Dedifferentiated amniotic fluid mesenchymal stem cell (primary cell): Measurements from ENCODE around the gene TYSND1.
"Not testable (repeated sequence)": the region's sequence is repeated elsewhere in the genome, so short reads cannot be mapped to it uniquely, and the experiment has no call there.

Experiments
- DNase-seq: peaks from one replicate; pipeline ENCODE4 v3.0.0-alpha.2; 2016; ENCODE audit errors: extremely low spot score

The TYSND1 gene

GRCh38 chr10:70132098-70133029 is 14.1 kb downstream of the TYSND1 start, which contains the start of gene AIFM2:
Gene AIFM2, minus strand, starts transcription at chr10:70132825. Its CDS starts 8,741 bp downstream, at chr10:70124084.
- peak; percentile 26 for DNase-seq

- DNase-seq, result no peak
These were observed 15.0 kb downstream of the TYSND1 start for GRCh38 chr10:70131560-70131937.

GRCh38 chr10:70130878-70131559 is 15.5 kb downstream of the TYSND1 start:
- peak; percentile 34 for DNase-seq

GRCh38 chr10:70126700-70127395 is 19.7 kb downstream of the TYSND1 start:
- no peak for DNase-seq

- DNase-seq, result no peak
These were observed 20.5 kb downstream of the TYSND1 start for GRCh38 chr10:70125918-70126552.

- no peak for DNase-seq
These were observed 21.6 kb downstream of the TYSND1 start for GRCh38 chr10:70124918-70125317.

GRCh38 chr10:70124415-70124814 is 22.1 kb downstream of the TYSND1 start:
- no peak for DNase-seq

- DNase-seq, result no peak
These were observed 22.7 kb downstream of the TYSND1 start for GRCh38 chr10:70123817-70124216.

- DNase-seq, result not testable (repeated sequence)
These were observed 23.3 kb downstream of the TYSND1 start for GRCh38 chr10:70123166-70123565.

- no peak for DNase-seq
These were observed 23.8 kb downstream of the TYSND1 start for GRCh38 chr10:70122742-70123141.

GRCh38 chr10:70121281-70121949 is 25.1 kb downstream of the TYSND1 start:
- no peak for DNase-seq

- DNase-seq, result no peak
These were observed 26.1 kb downstream of the TYSND1 start for GRCh38 chr10:70120417-70120816.

- DNase-seq, result no peak
These were observed 26.9 kb downstream of the TYSND1 start for GRCh38 chr10:70119623-70120022.

- DNase-seq, result no peak
These were observed 27.3 kb downstream of the TYSND1 start for GRCh38 chr10:70119197-70119596.

GRCh38 chr10:70118196-70118595 is 28.3 kb downstream of the TYSND1 start:
- DNase-seq, result no peak

GRCh38 chr10:70117646-70118045 is 28.9 kb downstream of the TYSND1 start:
- DNase-seq, result no peak

GRCh38 chr10:70115948-70116682 is 30.4 kb downstream of the TYSND1 start:
- no peak for DNase-seq

GRCh38 chr10:70114902-70115301 is 31.6 kb downstream of the TYSND1 start:
- no peak for DNase-seq

- no peak for DNase-seq
These were observed 34.4 kb downstream of the TYSND1 start for GRCh38 chr10:70112071-70112470.

GRCh38 chr10:70111496-70111895 is 35.0 kb downstream of the TYSND1 start:
- no peak for DNase-seq
